ENCODE results near the gene LRBA. TPM values are rescaled to one million over a fixed set of nuclear protein-coding genes. Genes with fewer than 3 reads are reported as not detected.
"Not testable (repeated sequence)": the region's sequence is repeated elsewhere in the genome, so short reads cannot be mapped to it uniquely, and the experiment has no call there.

The LRBA gene
- total and polyA plus RNA-seq, 12 donors, result 6.2 to 31.2 (median 23.9) TPM

- no peaks in the 10 kb centered on the region for H3K36me3 ChIP-seq
- no peak overlapping the region for H3K27ac ChIP-seq
- H3K9me3 ChIP-seq, result peaks cover 0 to 12% (median 2%) of the 10 kb centered on the region in 11 donors
- WGBS, 2 donors, result 97 to 98% methylated on average over 4 of the region's 4 CpGs
- ATAC-seq (no peak), DNase-seq (no peak)
- no peak for TF ChIP-seq CTCF (IDR thresholded peaks at IDR 0.05)
- peaks cover 0 to 12% (median 0%) of the 10 kb centered on the region in 9 donors for H3K4me1 ChIP-seq
- H3K27me3 ChIP-seq, result no peaks in the 10 kb centered on the region
- intact Hi-C loops (cut with DNase I), result no loop called here
- H3K4me3 ChIP-seq, result no peak overlapping the region
These were observed 627.1 kb downstream of the LRBA start for GRCh38 chr4:150387981-150388380.

DNA sequence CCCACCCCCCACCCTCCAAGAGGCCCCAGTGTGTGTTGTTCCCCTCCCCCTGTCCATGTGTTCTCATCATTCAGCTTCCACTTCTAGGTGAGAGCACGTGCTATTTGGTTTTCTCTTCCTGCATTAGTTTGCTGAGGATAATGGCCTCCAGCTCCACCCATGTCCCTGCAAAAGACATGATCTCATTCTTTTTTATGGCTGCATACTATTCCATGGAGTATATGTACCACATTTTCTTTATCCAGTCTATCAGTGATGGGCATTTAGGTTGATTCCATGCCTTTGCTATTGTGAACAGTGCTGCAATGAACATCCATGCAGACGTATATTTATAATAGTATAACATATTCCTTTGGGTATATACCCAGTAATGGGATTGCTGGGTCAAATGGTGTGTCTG, 628.7 kb downstream of the LRBA start:
- H3K4me3 ChIP-seq; H3K9me3 ChIP-seq; H3K27me3 ChIP-seq; H3K36me3 ChIP-seq; ATAC-seq; DNase-seq; intact Hi-C loops (cut with DNase I); H3K27ac ChIP-seq: not testable (repeated sequence)
- peaks cover 0 to 12% (median 0%) of the 10 kb centered on the region in 9 donors for H3K4me1 ChIP-seq
- 88 to 95% methylated on average over 2 of the region's 2 CpGs for WGBS, 2 donors

GRCh38 chr4:150385606-150386005, 629.5 kb downstream of the LRBA start:
- no peaks in the 10 kb centered on the region for H3K36me3 ChIP-seq
- no peaks in the 10 kb centered on the region for H3K27me3 ChIP-seq
- H3K4me1 ChIP-seq, result peaks cover 0 to 12% (median 0%) of the 10 kb centered on the region in 9 donors
- WGBS, 2 donors, result 34 to 41% methylated on average over 2 of the region's 2 CpGs
- H3K9me3 ChIP-seq, result peaks cover 0 to 6% (median 0%) of the 10 kb centered on the region in 11 donors
- no peak overlapping the region for H3K27ac ChIP-seq
- intact Hi-C loops (cut with DNase I), result no loop called here
- H3K4me3 ChIP-seq, result no peak overlapping the region
- DNase-seq, result peak in 1 of 2 donors; percentile 8
- no peak for TF ChIP-seq CTCF (IDR thresholded peaks at IDR 0.05)
- peak; percentile 21 to 92 (median 65) for ATAC-seq

DNA sequence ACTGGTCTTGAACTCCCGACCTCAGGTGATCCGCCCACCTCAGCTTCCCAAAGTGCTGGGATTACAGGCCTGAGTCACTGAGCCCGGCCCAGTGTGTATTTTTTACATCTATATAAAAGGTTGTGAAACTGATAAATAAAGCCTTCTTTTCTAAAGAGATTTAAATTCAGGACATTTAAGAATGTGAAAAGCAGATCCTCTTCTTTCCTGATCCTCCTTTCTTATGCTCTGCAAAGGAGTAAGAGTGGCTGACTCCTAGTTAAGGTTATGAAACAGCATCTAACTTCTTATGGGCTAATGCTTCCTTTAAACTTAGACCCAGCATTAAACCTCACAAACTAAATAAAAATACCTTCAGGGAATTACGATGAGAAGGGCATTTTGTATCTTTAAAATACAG, 630.8 kb downstream of the LRBA start:
- no peak for ATAC-seq
- Histone ChIP-seq H3K36me3 (no peaks in the 10 kb centered on the region), H3K4me1 (peaks cover 0 to 12% (median 0%) of the 10 kb centered on the region in 9 donors), H3K27me3 (no peaks in the 10 kb centered on the region), H3K27ac (no peak overlapping the region), H3K4me3 (no peak overlapping the region), H3K9me3 (peaks cover 0 to 6% (median 0%) of the 10 kb centered on the region in 11 donors)
- intact Hi-C loops (cut with DNase I), result no loop called here
- no peak for TF ChIP-seq CTCF (IDR thresholded peaks at IDR 0.05)
- WGBS, 2 donors, result 95 to 97% methylated on average over 4 of the region's 4 CpGs
- no peak for DNase-seq

DNA sequence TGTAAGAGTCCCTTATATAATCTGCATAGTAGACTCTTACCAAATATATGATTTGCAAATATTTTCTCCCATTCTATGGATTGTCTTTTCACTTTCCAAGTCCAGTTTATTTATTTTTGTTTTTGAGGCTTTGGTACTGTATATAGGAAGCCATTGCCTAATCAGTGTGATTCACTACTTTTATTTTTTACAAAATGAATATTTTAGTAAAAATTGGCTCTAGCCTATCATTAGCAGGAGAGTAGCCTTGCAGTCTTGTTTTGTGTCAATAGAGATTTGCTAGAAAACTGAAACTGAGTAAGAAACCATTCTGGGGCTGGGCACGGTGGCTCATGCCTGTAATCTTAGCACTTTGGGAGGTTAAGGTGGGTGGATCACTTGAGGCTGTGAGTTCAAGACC, 633.1 kb downstream of the LRBA start:
- 90 to 92% methylated on average over 1 of the region's 1 CpG for WGBS, 2 donors
- no peak overlapping the region for H3K27ac ChIP-seq
- DNase-seq (no peak), ATAC-seq (no peak)
- H3K36me3 ChIP-seq, result no peaks in the 10 kb centered on the region
- peaks cover 0 to 12% (median 0%) of the 10 kb centered on the region in 9 donors for H3K4me1 ChIP-seq
- no peaks in the 10 kb centered on the region for H3K27me3 ChIP-seq
- intact Hi-C loops (cut with DNase I), result no loop called here
- no peak overlapping the region for H3K4me3 ChIP-seq
- no peak for TF ChIP-seq CTCF (IDR thresholded peaks at IDR 0.05)
- peaks cover 0 to 6% (median 0%) of the 10 kb centered on the region in 11 donors for H3K9me3 ChIP-seq
